D341Med (cell line): ENCODE data around the gene CRYL1.
"Not testable (repeated sequence)": the region's sequence is repeated elsewhere in the genome, so short reads cannot be mapped to it uniquely, and the experiment has no call there.

ENCODE experiments used
- DNase-seq: peaks from one replicate; pipeline ENCODE4 v3.0.0; 2012; ENCODE audit warnings: low spot score

Gene CRYL1

GRCh38 chr13:20448470-20448869 lies 77.2 kb downstream of the CRYL1 start:
- DNase-seq = no peak

GRCh38 chr13:20446900-20447299 lies 78.8 kb downstream of the CRYL1 start:
- no peak for DNase-seq

GRCh38 chr13:20446405-20446804 lies 79.3 kb downstream of the CRYL1 start:
- no peak for DNase-seq

GRCh38 chr13:20442798-20443381 lies 82.8 kb downstream of the CRYL1 start:
- DNase-seq = no peak

GRCh38 chr13:20442375-20442774 lies 83.3 kb downstream of the CRYL1 start:
- no peak for DNase-seq

- DNase-seq = no peak
Observed at GRCh38 chr13:20441879-20442278, 83.8 kb downstream of the CRYL1 start.

GRCh38 chr13:20441056-20441455 lies 84.6 kb downstream of the CRYL1 start:
- DNase-seq = no peak

GRCh38 chr13:20439261-20439660 lies 86.4 kb downstream of the CRYL1 start:
- DNase-seq = no peak

- no peak for DNase-seq
Observed at GRCh38 chr13:20438801-20439200, 86.9 kb downstream of the CRYL1 start.

- DNase-seq = no peak
Observed at GRCh38 chr13:20436505-20436904, 89.2 kb downstream of the CRYL1 start.

GRCh38 chr13:20435616-20436368 lies 89.9 kb downstream of the CRYL1 start:
- no peak for DNase-seq

- not testable (repeated sequence) for DNase-seq
Observed at GRCh38 chr13:20434210-20434609, 91.4 kb downstream of the CRYL1 start.

GRCh38 chr13:20431687-20432384 lies 93.8 kb downstream of the CRYL1 start:
- no peak for DNase-seq

GRCh38 chr13:20431080-20431479 lies 94.6 kb downstream of the CRYL1 start:
- DNase-seq = no peak

GRCh38 chr13:20430296-20430695 lies 95.4 kb downstream of the CRYL1 start:
- DNase-seq = no peak

- no peak for DNase-seq
Observed at GRCh38 chr13:20429682-20430081, 96.0 kb downstream of the CRYL1 start.

GRCh38 chr13:20428666-20429644 lies 96.7 kb downstream of the CRYL1 start:
- no peak for DNase-seq

GRCh38 chr13:20426766-20427448 lies 98.8 kb downstream of the CRYL1 start:
- no peak for DNase-seq

- DNase-seq = no peak
Observed at GRCh38 chr13:20425819-20426219, 99.8 kb downstream of the CRYL1 start.

GRCh38 chr13:20424949-20425348 lies 100.7 kb downstream of the CRYL1 start:
- no peak for DNase-seq

- DNase-seq = no peak
Observed at GRCh38 chr13:20424559-20424852, 101.2 kb downstream of the CRYL1 start.

GRCh38 chr13:20422362-20422761 lies 103.3 kb downstream of the CRYL1 start:
- DNase-seq = no peak
